Measurements from ENCODE around the gene MFAP2. TPM values are rescaled to one million over a fixed set of nuclear protein-coding genes. Genes with fewer than 3 reads are reported as not detected.

The MFAP2 gene
- total RNA-seq, 6 donors from 2014 or later: 2.1 to 21.7 (median 7.2) TPM

DNA sequence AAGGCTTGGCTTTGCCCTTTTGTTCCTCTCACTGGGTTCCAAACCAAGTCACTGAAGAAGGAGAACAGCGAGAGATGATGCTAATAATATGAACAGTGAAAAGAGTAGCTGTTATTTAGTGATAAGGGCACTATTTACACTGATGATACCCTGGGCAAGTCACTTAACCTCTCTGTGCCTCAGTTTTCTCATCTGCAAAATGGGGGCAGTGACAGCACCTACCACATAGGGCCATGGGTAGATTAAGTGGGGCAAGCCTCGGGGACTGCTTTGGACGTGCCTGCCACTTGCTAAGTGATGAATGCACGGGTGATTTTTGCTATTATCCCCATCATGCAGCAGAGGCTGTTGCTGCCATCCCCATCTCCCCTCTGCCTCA is 22.1 kb upstream of the MFAP2 start:
- Histone ChIP-seq H3K4me1 (no peaks in the 10 kb centered on the region), H3K36me3 (peaks cover 15 to 84% (median 62%) of the 10 kb centered on the region in 4 donors), H3K27me3 (no peaks in the 10 kb centered on the region), H3K9me3 (no peaks in the 10 kb centered on the region), H3K4me3 (no peak overlapping the region), H3K27ac (no peak overlapping the region)
- no peak for DNase-seq
- TF ChIP-seq POLR2AphosphoS5 (IDR thresholded peaks at IDR 0.05) (no peak), POLR2A (IDR thresholded peaks at IDR 0.05) (no peak)
- WGBS, 2 donors: 90 to 98% methylated on average over 4 of the region's 4 CpGs
- no peak for ATAC-seq (ENCODE audit: low FRiP score in 2 of 2)

DNA sequence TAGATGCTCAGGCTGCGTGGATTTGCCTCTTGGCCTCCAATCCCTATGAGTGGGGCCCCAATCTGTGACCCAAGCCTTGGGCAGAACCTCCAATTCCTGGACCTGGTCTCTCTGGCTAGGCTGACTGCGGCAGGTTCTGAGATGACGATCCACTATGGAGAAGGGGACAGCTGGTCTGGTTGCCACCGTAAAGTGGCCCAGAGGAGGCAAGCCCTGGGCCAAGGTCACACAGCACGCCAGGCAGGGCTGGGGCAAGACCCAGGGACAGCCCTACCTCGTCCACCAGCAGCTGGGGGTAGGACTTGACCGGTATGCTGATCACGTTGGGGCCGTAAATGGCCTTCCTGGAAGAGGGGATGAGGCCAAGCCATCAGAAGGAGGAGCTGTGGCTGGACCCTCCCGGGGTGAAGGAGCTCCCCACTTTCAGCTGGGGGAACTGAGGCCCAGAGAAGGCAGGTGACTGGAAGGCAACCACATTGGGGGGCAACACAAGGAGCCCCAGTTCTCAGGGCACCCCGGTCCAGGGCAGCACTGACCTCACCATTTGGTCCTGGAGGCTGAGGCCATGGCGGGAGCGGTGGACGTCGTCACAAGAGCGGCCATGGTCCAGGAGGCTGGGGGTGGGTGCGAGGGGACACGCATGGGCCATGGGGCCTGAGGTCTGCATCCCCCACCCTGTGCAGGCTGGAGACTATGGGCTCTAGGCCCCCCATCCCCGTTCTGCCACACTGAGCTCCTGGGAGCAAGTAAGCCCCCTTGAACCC is 21.5 kb upstream of the MFAP2 start:
- WGBS, 2 donors: 95 to 97% methylated on average over 7 to 19 of the region's 19 CpGs
- DNase-seq (peak in 1 of 2 donors; percentile 64), ATAC-seq (ENCODE audit: low FRiP score in 2 of 2) (peak in 1 of 2 donors; percentile 2)
- Histone ChIP-seq H3K36me3 (peaks cover 15 to 90% (median 64%) of the 10 kb centered on the region in 4 donors), H3K4me1 (no peaks in the 10 kb centered on the region), H3K4me3 (no peak overlapping the region), H3K9me3 (no peaks in the 10 kb centered on the region), H3K27me3 (no peaks in the 10 kb centered on the region), H3K27ac (no peak overlapping the region)
- no peak for TF ChIP-seq EP300 (IDR thresholded peaks at IDR 0.05)
- TF ChIP-seq POLR2AphosphoS5 (IDR thresholded peaks at IDR 0.05): no peak
- TF ChIP-seq, protein P1, sequence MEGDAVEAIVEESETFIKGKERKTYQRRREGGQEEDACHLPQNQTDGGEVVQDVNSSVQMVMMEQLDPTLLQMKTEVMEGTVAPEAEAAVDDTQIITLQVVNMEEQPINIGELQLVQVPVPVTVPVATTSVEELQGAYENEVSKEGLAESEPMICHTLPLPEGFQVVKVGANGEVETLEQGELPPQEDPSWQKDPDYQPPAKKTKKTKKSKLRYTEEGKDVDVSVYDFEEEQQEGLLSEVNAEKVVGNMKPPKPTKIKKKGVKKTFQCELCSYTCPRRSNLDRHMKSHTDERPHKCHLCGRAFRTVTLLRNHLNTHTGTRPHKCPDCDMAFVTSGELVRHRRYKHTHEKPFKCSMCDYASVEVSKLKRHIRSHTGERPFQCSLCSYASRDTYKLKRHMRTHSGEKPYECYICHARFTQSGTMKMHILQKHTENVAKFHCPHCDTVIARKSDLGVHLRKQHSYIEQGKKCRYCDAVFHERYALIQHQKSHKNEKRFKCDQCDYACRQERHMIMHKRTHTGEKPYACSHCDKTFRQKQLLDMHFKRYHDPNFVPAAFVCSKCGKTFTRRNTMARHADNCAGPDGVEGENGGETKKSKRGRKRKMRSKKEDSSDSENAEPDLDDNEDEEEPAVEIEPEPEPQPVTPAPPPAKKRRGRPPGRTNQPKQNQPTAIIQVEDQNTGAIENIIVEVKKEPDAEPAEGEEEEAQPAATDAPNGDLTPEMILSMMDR (IDR thresholded peaks at IDR 0.05): no peak
- TF ChIP-seq POLR2A (IDR thresholded peaks at IDR 0.05): no peak

DNA sequence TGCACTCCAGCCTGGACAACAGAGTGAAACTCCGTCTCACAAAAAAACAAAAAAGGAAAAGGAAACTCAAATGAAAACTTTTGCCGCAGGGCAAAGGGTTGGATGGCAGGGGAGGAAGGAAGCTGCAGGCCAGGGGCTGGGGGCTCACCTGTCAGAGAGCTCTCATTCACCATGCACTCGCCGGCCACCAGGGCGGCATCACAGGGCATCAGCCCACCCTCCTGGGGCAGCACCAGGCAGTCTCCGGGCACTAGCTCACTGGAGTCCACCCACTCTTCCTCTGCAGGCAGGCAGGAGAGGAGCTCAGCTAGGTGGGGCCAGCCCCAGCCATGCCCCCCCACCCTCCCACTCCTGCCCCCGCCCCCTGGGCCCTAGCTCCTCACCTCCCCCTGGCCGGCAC is 19.4 kb upstream of the MFAP2 start:
- Histone ChIP-seq H3K9me3 (no peaks in the 10 kb centered on the region), H3K4me3 (no peak overlapping the region), H3K36me3 (peaks cover 18 to 99% (median 68%) of the 10 kb centered on the region in 4 donors), H3K27ac (no peak overlapping the region), H3K27me3 (no peaks in the 10 kb centered on the region), H3K4me1 (no peaks in the 10 kb centered on the region)
- TF ChIP-seq POLR2A (IDR thresholded peaks at IDR 0.05) (no peak), POLR2AphosphoS5 (IDR thresholded peaks at IDR 0.05) (no peak), EP300 (IDR thresholded peaks at IDR 0.05) (no peak)
- TF ChIP-seq, protein P1 (IDR thresholded peaks at IDR 0.05): no peak
- ATAC-seq (ENCODE audit: low FRiP score in 2 of 2) (no peak), DNase-seq (no peak)
- WGBS, 2 donors: 80 to 83% methylated on average over 6 to 7 of the region's 8 CpGs

DNA sequence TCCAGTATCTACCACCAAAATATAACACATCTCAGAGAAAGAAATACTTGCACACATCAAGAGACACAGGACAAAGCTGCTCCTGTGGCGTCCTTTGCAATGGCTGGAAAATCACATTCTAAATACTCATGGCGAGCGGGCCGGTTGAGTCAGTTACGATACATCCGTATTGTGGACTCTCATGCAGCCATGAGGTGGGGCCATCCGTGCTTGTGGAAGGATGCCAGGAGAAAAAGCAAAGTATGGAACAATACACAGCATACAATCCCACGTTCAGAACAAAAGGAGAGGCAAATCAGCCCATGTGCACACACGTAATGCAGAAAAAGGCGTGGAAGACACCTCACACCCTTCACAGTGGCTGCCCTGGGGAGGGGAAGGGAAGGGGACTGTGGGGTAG is 18.2 kb upstream of the MFAP2 start:
- Histone ChIP-seq H3K9me3 (no peaks in the 10 kb centered on the region), H3K27ac (no peak overlapping the region), H3K27me3 (no peaks in the 10 kb centered on the region), H3K4me1 (no peaks in the 10 kb centered on the region), H3K4me3 (no peak overlapping the region), H3K36me3 (peaks cover 7 to 97% (median 61%) of the 10 kb centered on the region in 4 donors)
- DNase-seq (no peak), ATAC-seq (ENCODE audit: low FRiP score in 2 of 2) (no peak)
- WGBS, 2 donors: 80 to 84% methylated on average over 10 of the region's 10 CpGs
- no peak for TF ChIP-seq EP300 (IDR thresholded peaks at IDR 0.05)
- TF ChIP-seq, protein P1 (IDR thresholded peaks at IDR 0.05): no peak

DNA sequence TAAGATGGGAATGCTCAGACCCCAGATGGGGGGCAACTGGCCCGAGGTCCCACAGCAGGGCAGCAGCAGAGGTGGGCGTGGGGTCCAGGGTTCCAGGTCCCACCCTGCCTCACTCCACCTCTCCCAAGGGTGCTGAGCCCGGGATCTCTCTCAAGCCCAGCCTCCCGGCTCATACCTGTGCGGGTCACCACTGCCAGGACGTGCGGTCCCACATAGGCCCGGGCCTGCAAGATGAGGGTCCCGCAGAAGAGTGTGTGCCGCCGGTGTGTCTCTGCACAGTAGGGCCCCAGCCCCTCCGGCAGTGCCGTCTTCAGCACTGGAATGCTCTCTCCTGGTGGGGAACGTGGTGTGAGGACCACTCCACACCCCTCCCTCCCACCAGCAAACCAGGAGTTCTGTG is 16.4 kb upstream of the MFAP2 start:
- H3K4me3 ChIP-seq: no peak overlapping the region
- no peak overlapping the region for H3K27ac ChIP-seq
- DNase-seq (peak in 1 of 2 donors; percentile 50), ATAC-seq (ENCODE audit: low FRiP score in 2 of 2) (no peak)
- H3K27me3 ChIP-seq: no peaks in the 10 kb centered on the region
- no peaks in the 10 kb centered on the region for H3K9me3 ChIP-seq
- no peaks in the 10 kb centered on the region for H3K4me1 ChIP-seq
- TF ChIP-seq, protein P1 (IDR thresholded peaks at IDR 0.05): no peak
- TF ChIP-seq EP300 (IDR thresholded peaks at IDR 0.05) (no peak), POLR2AphosphoS5 (IDR thresholded peaks at IDR 0.05) (no peak), POLR2A (IDR thresholded peaks at IDR 0.05) (no peak)
- WGBS, 2 donors: 97 to 99% methylated on average over 5 to 12 of the region's 14 CpGs
- peaks cover 5 to 91% (median 60%) of the 10 kb centered on the region in 4 donors for H3K36me3 ChIP-seq
